Dendritic cell treated with granulocyte-macrophage colony-stimulating factor and Interleukin-4, amounts not matched to agents 40 ng/mL and 50 ng/mL, for 4 days (primary cell): Measurements from ENCODE around the gene ECI2.

ENCODE experiments used
- H3K27ac Mint-ChIP-seq: one replicate; pipeline ENCODE4 v1.8.0; 2022; ENCODE audit warnings: mild to moderate bottlenecking, mixed read lengths
- H3K27me3 Mint-ChIP-seq: one replicate; pipeline ENCODE4 v1.8.0; 2022; ENCODE audit warnings: mild to moderate bottlenecking, mixed read lengths
- H3K36me3 Mint-ChIP-seq: one replicate; pipeline ENCODE4 v1.8.0; 2022; ENCODE audit warnings: low read depth, mixed read lengths
- H3K4me1 Mint-ChIP-seq: one replicate; pipeline ENCODE4 v1.8.0; 2022; ENCODE audit warnings: low read depth, mixed read lengths
- H3K4me3 Mint-ChIP-seq: one replicate; pipeline ENCODE4 v1.8.0; 2022; ENCODE audit warnings: mild to moderate bottlenecking, moderate library complexity, mixed read lengths
- H3K9me3 Mint-ChIP-seq: one replicate; pipeline ENCODE4 v1.8.0; 2022; ENCODE audit warnings: mixed read lengths
- intact Hi-C: fragments of 100-400 bp; cut with micrococcal nuclease; formaldehyde crosslinking; loops from one replicate; pipeline ENCODE4 v1.15.0; 2022

Gene ECI2

GRCh38 chr6:4071330-4071729, 64.0 kb downstream of the ECI2 start:
- no peaks in the 10 kb centered on the region for H3K27me3 Mint-ChIP-seq
- intact Hi-C loops: no loop called here
- H3K4me1 Mint-ChIP-seq: no peaks in the 10 kb centered on the region
- no peaks in the 10 kb centered on the region for H3K9me3 Mint-ChIP-seq
- no peak overlapping the region for H3K4me3 Mint-ChIP-seq
- H3K36me3 Mint-ChIP-seq: no peaks in the 10 kb centered on the region
- H3K27ac Mint-ChIP-seq: no peak overlapping the region

DNA sequence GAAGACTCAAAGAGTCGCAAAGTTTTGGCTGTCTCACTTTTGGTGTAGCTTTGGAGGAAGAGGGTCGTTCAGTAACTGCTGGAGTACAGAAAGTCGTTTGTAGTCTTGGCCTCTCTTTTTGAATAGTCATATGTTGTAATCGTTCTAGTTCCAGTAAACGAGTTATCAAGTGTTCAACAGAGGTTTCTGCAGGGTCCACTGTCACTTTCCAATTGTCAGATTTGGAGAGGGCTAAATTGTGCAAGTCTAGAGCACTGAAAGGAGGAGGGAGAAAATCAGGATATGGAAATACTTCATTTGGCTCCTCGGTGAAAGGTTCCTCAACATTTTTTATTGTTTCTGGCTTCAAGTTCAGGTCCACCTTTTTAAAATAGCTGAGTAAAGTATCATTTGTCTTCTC, 66.2 kb downstream of the ECI2 start:
- Mint-ChIP-seq H3K4me1 (no peaks in the 10 kb centered on the region), H3K27ac (no peak overlapping the region), H3K9me3 (no peaks in the 10 kb centered on the region), H3K4me3 (no peak overlapping the region), H3K36me3 (peaks cover 21% of the 10 kb centered on the region), H3K27me3 (no peaks in the 10 kb centered on the region)
- intact Hi-C loops: no loop called here

GRCh38 chr6:4067673-4068072, 67.7 kb downstream of the ECI2 start:
- Mint-ChIP-seq H3K27ac (no peak overlapping the region), H3K4me3 (no peak overlapping the region), H3K9me3 (no peaks in the 10 kb centered on the region), H3K36me3 (peaks cover 36% of the 10 kb centered on the region), H3K27me3 (no peaks in the 10 kb centered on the region), H3K4me1 (no peaks in the 10 kb centered on the region)
- intact Hi-C loops: no loop called here

DNA sequence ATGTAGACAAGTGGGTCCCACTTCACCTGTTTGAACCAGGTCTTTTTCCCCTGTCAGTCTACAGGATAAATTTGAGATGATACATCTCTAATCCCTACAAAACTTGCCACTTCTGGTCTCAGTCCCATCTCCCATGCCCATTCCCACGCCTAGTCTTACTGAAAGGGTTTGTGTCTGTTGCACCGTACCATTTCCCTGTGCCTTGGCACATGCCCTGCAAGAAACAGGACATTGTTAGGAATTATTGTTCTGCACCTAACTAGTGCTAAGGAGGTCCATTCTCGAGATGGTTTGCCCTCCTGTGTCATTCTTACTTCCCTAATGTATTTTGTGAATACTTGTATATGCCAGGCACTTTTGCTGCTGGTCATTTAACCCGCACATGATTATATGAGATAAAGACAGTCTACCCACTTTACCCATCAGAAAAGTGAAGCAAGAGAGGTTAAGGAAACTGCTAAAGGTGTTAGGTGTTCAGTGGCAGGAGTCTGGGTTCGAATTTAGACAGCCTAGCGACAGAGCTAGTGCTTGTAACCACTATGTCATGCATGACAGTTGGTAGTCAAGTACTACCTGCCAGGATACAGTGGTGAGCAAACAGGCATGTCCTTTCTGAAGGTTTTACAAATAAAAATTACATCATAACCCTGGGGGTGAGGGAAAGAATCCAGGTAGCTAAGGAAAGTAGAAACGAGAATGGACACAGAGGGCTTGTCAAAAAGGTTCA, 69.2 kb downstream of the ECI2 start:
- Mint-ChIP-seq H3K4me1 (no peaks in the 10 kb centered on the region), H3K36me3 (peaks cover 46% of the 10 kb centered on the region), H3K27ac (no peak overlapping the region), H3K9me3 (no peaks in the 10 kb centered on the region), H3K4me3 (no peak overlapping the region), H3K27me3 (no peaks in the 10 kb centered on the region)
- intact Hi-C loops: no loop called here
